Vagina (tissue), 2 donors: Measurements from ENCODE around the gene RBPJ.

Experiments used
- CTCF ChIP-seq, 3 experiments: fragments of 450-650 bp in 2 of 3; fragments of 200-600 bp in 1 of 3; sonication (generic) in 1 of 3; IDR thresholded peaks; one replicate each; pipeline ENCODE4 v1.5.1; 2017 to 2019; ENCODE audit warnings: antibody characterized with exemption in 3 of 3, mild to moderate bottlenecking in 2 of 3, moderate library complexity in 2 of 3
- POLR2A ChIP-seq, 2 donors: fragments of 450-650 bp; IDR thresholded peaks; one replicate each; pipeline ENCODE4 v1.6.1; 2017; ENCODE audit warnings: antibody characterized with exemption in 2 of 2, mild to moderate bottlenecking in 2 of 2, moderate library complexity in 2 of 2
- POLR2AphosphoS5 ChIP-seq, 2 donors: sonication (generic); formaldehyde crosslinking; IDR thresholded peaks; one replicate each; pipeline ENCODE4 v1.9.0; 2017; ENCODE audit warnings: antibody characterized with exemption in 2 of 2, mild to moderate bottlenecking in 2 of 2, low read depth in 1 of 2; ENCODE audit not compliant: insufficient read depth in 1 of 2

DNA sequence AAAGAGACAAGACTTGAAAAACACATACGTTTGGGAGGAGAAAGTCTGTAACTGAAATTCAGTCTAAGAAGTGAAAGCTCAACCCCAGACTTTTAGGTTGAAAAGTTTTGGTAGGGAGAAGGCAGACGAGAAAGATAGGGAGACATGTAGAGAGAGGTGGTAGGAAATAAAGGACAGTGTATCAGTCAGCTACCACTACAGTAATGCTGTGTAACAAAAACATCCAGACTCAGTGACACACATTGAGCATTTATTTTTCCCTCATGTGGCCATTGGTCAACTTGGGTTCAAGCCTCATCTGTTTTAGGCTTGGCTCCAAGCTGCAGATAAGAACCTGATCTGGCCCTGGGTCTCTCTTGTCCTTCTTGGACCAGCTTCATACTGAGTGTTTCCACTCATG is 142.6 kb downstream of the RBPJ start:
- TF ChIP-seq POLR2A (IDR thresholded peaks at IDR 0.05): no peak
- TF ChIP-seq CTCF (IDR thresholded peaks at IDR 0.05): no peak
- TF ChIP-seq POLR2AphosphoS5 (IDR thresholded peaks at IDR 0.05; ENCODE audit: insufficient read depth in 1 of 2, low read depth in 1 of 2): no peak
